Measurements from ENCODE around the gene ANK3. TPM values are rescaled to one million over a fixed set of nuclear protein-coding genes. Genes with fewer than 3 reads are reported as not detected.

Gene ANK3
- total RNA-seq, 2 donors from 2014 or later = 65.0 to 79.5 TPM

- Mint-ChIP-seq H3K27me3 (ENCODE audit: insufficient read depth) (no peaks in the 10 kb centered on the region), H3K36me3 (ENCODE audit: low read depth) (no peaks in the 10 kb centered on the region), H3K27ac (no peak overlapping the region), H3K4me1 (peaks cover 15% of the 10 kb centered on the region), H3K4me3 (no peak overlapping the region), H3K9me3 (no peaks in the 10 kb centered on the region)
- Histone ChIP-seq H3K27ac (ENCODE audit: low read depth, low read length) (no peak overlapping the region), H3K27me3 (ENCODE audit: control insufficient read depth, insufficient read depth, low read length, poor library complexity, severe bottlenecking) (no peaks in the 10 kb centered on the region), H3K9ac (ENCODE audit: extremely low read depth, low read length, poor library complexity, severe bottlenecking) (no peak overlapping the region), H3K36me3 (ENCODE audit: control insufficient read depth, insufficient read depth, low read length) (no peaks in the 10 kb centered on the region), H3K9me3 (ENCODE audit: control insufficient read depth, low read length) (no peaks in the 10 kb centered on the region), H3K4me1 (ENCODE audit: control insufficient read depth, insufficient read depth, low read length) (peaks cover 11% of the 10 kb centered on the region), H3K4me3 (ENCODE audit: low read length) (no peak overlapping the region)
- 100% methylated on average over 1 to 2 of the region's 2 CpGs for WGBS, 2 experiments (ENCODE audit: insufficient coverage in 1 of 2, insufficient read length in 1 of 2)
- DNase-seq = no peak
- no peak for TF ChIP-seq CTCF (conservative IDR thresholded peaks at IDR 0.05)
Measured at GRCh38 chr10:60309891-60310290, 79.8 kb downstream of the ANK3 start.

- no peaks in the 10 kb centered on the region for H3K27me3 Mint-ChIP-seq (ENCODE audit: insufficient read depth)
- H3K9ac ChIP-seq (ENCODE audit: extremely low read depth, low read length, poor library complexity, severe bottlenecking) = no peak overlapping the region
- H3K27me3 ChIP-seq (ENCODE audit: control insufficient read depth, insufficient read depth, low read length, poor library complexity, severe bottlenecking) = no peaks in the 10 kb centered on the region
- no peaks in the 10 kb centered on the region for H3K36me3 ChIP-seq (ENCODE audit: control insufficient read depth, insufficient read depth, low read length)
- H3K36me3 Mint-ChIP-seq (ENCODE audit: low read depth) = no peaks in the 10 kb centered on the region
- H3K9me3 ChIP-seq (ENCODE audit: control insufficient read depth, low read length) = no peaks in the 10 kb centered on the region
- no peak for DNase-seq
- no peak overlapping the region for H3K4me3 ChIP-seq (ENCODE audit: low read length)
- H3K4me1 Mint-ChIP-seq = peaks cover 19% of the 10 kb centered on the region
- no peak for TF ChIP-seq CTCF (conservative IDR thresholded peaks at IDR 0.05)
- H3K4me1 ChIP-seq (ENCODE audit: control insufficient read depth, insufficient read depth, low read length) = peaks cover 11% of the 10 kb centered on the region
- no peaks in the 10 kb centered on the region for H3K9me3 Mint-ChIP-seq
- H3K27ac Mint-ChIP-seq = no peak overlapping the region
- no peak overlapping the region for H3K4me3 Mint-ChIP-seq
- no peak overlapping the region for H3K27ac ChIP-seq (ENCODE audit: low read depth, low read length)
Measured at GRCh38 chr10:60309371-60309770, 80.3 kb downstream of the ANK3 start.

- no peak overlapping the region for H3K9ac ChIP-seq (ENCODE audit: extremely low read depth, low read length, poor library complexity, severe bottlenecking)
- Mint-ChIP-seq H3K27me3 (ENCODE audit: insufficient read depth) (no peaks in the 10 kb centered on the region), H3K36me3 (ENCODE audit: low read depth) (no peaks in the 10 kb centered on the region), H3K9me3 (no peaks in the 10 kb centered on the region), H3K4me3 (no peak overlapping the region), H3K27ac (no peak overlapping the region), H3K4me1 (peaks cover 16% of the 10 kb centered on the region)
- H3K27ac ChIP-seq (ENCODE audit: low read depth, low read length) = no peak overlapping the region
- no peaks in the 10 kb centered on the region for H3K36me3 ChIP-seq (ENCODE audit: control insufficient read depth, insufficient read depth, low read length)
- no peaks in the 10 kb centered on the region for H3K27me3 ChIP-seq (ENCODE audit: control insufficient read depth, insufficient read depth, low read length, poor library complexity, severe bottlenecking)
- H3K9me3 ChIP-seq (ENCODE audit: control insufficient read depth, low read length) = no peaks in the 10 kb centered on the region
- no peak for DNase-seq
- peaks cover 6% of the 10 kb centered on the region for H3K4me1 ChIP-seq (ENCODE audit: control insufficient read depth, insufficient read depth, low read length)
- H3K4me3 ChIP-seq (ENCODE audit: low read length) = no peak overlapping the region
- no peak for TF ChIP-seq CTCF (conservative IDR thresholded peaks at IDR 0.05)
- 81 to 87% methylated on average over 3 to 5 of the region's 5 CpGs for WGBS, 2 experiments (ENCODE audit: insufficient coverage in 1 of 2, insufficient read length in 1 of 2)
Measured at GRCh38 chr10:60305380-60305892, 84.2 kb downstream of the ANK3 start.
